Measurements from ENCODE around the gene MED12.

DNA sequence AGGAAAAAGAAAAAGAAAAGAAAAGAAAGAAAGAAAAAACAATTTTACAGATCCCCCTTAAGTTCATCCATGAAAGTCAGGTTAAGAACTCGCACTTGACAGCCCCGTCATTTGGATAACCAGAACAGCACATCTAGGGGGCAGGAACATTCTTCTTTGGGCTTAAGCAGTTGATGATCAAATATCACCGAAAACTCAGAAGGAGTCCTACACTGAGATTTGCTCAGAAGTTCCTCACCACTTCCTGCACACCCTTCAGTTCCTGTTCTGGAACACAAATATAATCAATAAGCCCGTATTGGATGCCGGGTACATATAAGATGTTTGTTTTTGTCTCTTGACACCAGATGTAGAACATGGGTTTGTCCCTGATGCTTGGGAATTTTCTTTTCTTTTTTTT lies 40.9 kb downstream of the MED12 start:
- TF ChIP-seq CTCF (conservative IDR thresholded peaks at IDR 0.05; ENCODE audit: low read length) (no peak), EZH2phosphoT487 (IDR thresholded peaks at IDR 0.05; ENCODE audit: borderline replicate concordance, low read depth, low read length) (no peak)
